PFSK-1 (cell line): ENCODE results near the gene ISL2.

Source experiments
- FOXP2 ChIP-seq: optimal IDR thresholded peaks from 2 replicates; pipeline ENCODE3; 2011; ENCODE audit warnings: borderline replicate concordance, control low read depth, inconsistent platforms; ENCODE audit not compliant: insufficient read depth; ENCODE audit errors: extremely low read length, extremely low read depth
- POLR2AphosphoS5 ChIP-seq: IDR thresholded peaks from 2 replicates; pipeline ENCODE4 v1.6.1; 2012; ENCODE audit warnings: low read depth, mild to moderate bottlenecking, control low read depth, low read length, moderate library complexity
- REST ChIP-seq, 2 experiments: IDR thresholded peaks; 2 replicates each; pipeline versions ENCODE4 v1.6.1 to v1.8.0; 2011 to 2012; ENCODE audit warnings: low read depth in 2 of 2, low read length in 2 of 2, control low read depth in 1 of 2, inconsistent platforms in 1 of 2, mild to moderate bottlenecking in 1 of 2, moderate library complexity in 1 of 2; ENCODE audit not compliant: insufficient read depth in 1 of 2
- SIN3A ChIP-seq: IDR thresholded peaks from 2 replicates; pipeline ENCODE4 v1.6.1; 2012; ENCODE audit warnings: mild to moderate bottlenecking, low read length, moderate library complexity, borderline replicate concordance; ENCODE audit not compliant: insufficient read depth
- TAF1 ChIP-seq: IDR thresholded peaks from 2 replicates; pipeline ENCODE4 v1.6.1; 2012; ENCODE audit warnings: low read length, control low read depth, borderline replicate concordance; ENCODE audit not compliant: insufficient read depth

ISL2 gene

DNA sequence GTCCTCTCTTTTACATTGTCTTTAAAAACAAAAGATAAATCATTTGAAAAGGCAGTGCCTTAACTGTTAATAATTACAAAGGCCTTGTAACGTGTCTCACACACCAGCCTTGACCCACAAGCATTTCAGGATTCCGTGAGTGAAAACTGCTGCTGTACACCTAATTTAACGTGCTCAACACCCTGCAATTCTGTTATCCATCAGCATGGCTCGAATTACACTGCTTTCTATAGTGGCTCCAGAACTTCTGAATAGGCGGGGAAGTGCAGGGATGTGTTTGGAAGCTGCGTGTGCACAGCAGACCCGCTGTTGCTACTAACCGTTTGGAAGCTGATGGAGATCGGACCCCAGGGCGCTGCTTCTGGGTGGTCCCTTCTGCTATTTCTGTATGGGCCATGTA is 15.4 kb upstream of the ISL2 start:
- TF ChIP-seq TAF1 (no peak), FOXP2 (no peak), POLR2AphosphoS5 (no peak), SIN3A (no peak), REST (IDR thresholded peaks at IDR 0.05; ENCODE audit: insufficient read depth in 1 of 2, low read depth in 2 of 2, low read length in 2 of 2) (no peak)

GRCh38 chr15:76321602-76322001 is 15.0 kb upstream of the ISL2 start:
- TF ChIP-seq REST (IDR thresholded peaks at IDR 0.05; ENCODE audit: insufficient read depth in 1 of 2, low read depth in 2 of 2, low read length in 2 of 2) (no peak), TAF1 (no peak), SIN3A (no peak), POLR2AphosphoS5 (no peak), FOXP2 (no peak)

- TF ChIP-seq SIN3A (no peak), FOXP2 (no peak), REST (IDR thresholded peaks at IDR 0.05; ENCODE audit: insufficient read depth in 1 of 2, low read depth in 2 of 2, low read length in 2 of 2) (no peak), POLR2AphosphoS5 (no peak), TAF1 (no peak)
Observed at GRCh38 chr15:76324066-76324465, 12.5 kb upstream of the ISL2 start.

DNA sequence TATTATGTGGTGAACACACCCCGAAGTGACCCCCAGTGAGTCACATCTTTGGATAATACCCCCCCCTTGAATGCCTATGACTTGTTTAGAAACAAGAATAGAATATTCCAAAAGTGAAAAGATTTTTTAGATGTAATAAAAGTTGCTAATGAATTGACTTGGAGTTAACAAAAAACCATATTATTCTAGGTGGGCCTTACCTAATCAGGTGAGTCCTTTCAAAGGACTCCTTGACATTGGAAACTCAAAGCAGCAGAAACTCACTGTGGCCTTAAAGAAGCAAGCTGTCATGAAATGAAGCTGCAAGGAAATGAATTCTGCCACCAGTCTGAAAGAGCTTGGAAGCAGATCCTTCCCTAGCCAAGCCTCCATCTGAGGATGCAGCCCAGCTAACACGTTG is 10.9 kb upstream of the ISL2 start:
- TF ChIP-seq REST (IDR thresholded peaks at IDR 0.05; ENCODE audit: insufficient read depth in 1 of 2, low read depth in 2 of 2, low read length in 2 of 2) (no peak), TAF1 (no peak), SIN3A (no peak)

DNA sequence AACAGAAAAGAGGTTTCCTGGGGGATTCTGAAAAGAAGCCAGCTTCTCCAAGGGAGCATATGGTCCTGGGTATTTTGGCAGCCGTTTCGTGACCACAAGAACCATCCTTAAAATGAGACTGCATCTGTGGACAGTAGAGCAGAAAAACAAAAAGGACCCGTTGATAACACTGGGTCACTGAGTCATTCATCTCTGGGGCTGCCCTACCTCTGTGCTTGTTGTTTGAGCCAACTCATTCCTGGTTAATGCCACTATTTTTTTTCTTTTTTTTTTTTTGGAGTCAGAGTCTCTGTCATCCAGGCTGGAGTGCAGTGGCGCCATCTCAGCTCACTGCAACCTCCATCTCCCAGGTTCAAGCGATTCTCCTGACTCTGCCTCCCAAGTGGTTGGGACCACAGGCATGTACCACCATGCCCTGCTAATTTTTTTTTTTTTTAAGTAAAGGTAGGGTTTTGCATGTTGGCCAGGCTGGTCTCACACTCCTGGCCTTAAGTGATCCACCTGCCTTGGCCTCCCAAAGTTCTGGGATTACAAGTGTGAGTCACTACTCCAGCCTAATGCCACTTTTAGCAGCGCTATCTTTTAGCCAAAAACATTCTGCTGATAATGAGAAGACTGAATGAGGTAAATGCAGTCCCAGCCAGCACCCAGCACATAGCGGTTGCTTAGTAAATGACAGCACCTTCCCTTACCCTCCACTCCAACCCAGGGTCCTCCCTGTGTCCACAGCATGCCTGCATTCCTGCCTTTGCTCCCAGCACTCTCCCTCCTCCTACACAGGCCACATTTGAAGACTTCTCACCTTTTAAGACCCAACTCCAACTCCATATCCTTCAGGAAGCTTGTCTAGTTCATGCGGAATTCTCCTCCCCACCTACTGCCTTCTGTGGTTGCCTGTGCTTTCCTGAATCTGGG is 9.1 kb upstream of the ISL2 start:
- TF ChIP-seq REST (IDR thresholded peaks at IDR 0.05; ENCODE audit: insufficient read depth in 1 of 2, low read depth in 2 of 2, low read length in 2 of 2) (no peak), POLR2AphosphoS5 (no peak), FOXP2 (no peak), SIN3A (no peak), TAF1 (no peak)
